ENCODE results near the gene CACNA1C.
"Not testable (repeated sequence)": the region's sequence is repeated elsewhere in the genome, so short reads cannot be mapped to it uniquely, and the experiment has no call there.

Gene CACNA1C

DNA sequence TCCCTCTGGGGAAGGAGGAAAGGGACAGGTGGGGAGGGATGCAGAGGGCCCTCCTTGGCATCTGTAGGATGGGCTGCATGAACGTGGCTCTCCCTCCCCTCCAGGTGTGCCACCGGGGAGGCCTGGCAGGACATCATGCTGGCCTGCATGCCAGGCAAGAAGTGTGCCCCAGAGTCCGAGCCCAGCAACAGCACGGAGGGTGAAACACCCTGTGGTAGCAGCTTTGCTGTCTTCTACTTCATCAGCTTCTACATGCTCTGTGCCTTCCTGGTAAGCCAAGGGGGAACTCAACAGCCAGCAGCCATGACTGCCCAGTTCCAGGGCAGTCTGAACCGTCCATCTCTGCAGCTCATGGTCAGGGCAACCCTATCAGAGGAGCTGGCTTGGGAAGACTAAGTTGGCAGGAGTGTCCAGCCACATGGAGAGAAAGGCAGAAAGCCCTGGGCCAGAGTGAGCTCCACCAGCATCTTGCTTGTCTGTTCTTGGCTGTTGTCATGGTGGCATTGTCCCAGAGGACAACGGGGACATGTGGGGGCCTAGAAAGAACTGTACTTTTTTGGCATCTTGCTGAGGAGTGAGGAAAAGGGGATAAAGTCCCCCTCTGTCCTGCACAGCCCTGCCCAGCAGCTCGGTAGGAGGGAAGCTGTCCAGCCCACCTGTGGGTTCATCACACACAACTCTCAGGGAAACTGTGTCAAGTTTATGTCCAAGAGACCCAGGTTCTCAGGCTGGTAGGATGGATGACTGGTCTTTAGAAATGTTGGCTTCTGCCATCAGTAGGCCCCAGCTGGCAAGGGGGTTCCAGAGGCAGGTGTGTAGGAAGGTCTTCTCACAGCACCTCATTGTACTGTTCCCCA lies 612.2 kb downstream of the CACNA1C start:
- DNase-seq: no peak

DNA sequence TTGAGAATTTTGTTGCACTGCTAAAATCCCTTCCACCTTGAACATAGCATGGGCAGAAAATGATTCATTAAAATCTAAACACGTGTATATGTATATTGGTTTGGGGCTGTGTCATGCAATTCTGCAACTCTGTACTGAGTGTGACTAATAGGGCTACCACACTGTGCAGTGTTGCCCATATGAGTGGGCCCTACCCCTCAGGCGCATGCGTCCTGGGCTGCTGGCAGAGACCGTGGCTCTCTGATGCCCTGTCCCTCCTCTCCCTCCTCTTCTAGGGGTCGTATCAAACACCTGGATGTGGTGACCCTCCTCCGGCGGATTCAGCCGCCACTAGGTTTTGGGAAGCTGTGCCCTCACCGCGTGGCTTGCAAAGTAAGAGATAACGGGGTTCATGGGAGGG lies 613.6 kb downstream of the CACNA1C start:
- no peak for DNase-seq

DNA sequence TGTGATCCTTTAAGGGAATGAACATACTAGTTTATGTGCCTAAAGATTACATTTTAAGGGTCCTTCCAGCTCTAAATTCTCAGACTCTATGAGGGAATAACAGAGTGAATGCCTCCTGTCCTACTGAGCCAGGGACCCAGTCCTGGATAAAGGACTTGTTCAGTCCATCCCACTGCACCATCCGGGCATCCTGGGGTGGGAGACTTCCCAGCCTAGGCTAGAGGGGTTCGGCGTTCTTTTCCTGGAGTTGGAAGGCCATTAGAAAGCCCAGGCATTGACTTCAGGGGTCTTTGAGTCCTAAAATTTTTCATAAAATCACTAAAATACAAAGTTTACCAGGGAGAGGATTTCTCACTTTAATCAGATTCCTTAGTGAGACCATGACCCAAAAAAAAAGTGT lies 614.1 kb downstream of the CACNA1C start:
- no peak for DNase-seq

DNA sequence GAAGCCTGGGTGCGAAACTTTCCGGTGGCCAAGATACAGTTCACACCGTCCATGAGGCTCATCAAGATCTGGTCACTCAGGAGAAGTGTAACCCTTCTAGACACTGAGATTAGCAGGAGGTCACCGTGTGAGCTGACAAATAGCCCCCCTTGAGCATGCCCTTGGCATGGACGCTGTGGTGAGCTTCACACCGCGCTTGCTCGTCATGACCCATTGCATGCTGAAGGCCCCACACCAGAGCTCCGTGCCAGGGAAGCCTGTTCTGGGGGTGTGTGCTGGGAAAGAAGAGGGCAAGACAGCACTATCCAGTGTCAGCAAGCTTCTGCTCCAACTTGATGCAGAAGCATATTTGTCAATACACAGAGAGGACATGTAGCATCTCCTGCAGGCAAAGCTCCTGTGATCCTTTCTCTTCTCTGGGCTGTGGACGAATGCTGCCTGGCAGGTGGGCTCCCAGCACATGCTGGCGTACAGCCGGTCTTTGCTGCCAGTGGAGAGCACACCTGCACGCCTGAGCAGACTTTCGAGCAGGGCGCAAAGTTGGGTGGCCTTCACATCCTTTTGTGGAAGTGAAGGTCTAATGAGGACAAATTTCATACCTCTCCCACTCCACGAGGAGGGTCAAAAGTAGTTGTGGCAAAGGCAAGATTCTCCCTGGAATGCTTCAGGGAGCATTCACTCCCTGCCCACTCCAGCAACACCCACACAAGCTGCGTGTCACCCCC lies 615.1 kb downstream of the CACNA1C start:
- no peak for DNase-seq

DNA sequence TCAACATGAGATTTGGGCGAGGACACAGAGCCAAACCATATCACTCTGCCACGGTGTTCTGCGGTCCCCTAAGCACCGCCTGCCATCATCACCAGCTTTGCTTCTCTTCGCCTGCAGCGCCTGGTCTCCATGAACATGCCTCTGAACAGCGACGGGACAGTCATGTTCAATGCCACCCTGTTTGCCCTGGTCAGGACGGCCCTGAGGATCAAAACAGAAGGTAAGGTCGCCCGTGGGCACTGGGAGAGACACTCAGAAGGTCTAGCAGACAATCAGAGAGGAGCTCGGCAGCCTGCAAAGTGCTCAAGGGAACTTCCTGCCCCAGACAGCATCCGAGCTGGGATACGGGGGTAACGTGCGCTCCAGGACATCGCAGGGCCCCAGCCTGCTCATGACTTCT lies 616.0 kb downstream of the CACNA1C start:
- no peak for DNase-seq

DNA sequence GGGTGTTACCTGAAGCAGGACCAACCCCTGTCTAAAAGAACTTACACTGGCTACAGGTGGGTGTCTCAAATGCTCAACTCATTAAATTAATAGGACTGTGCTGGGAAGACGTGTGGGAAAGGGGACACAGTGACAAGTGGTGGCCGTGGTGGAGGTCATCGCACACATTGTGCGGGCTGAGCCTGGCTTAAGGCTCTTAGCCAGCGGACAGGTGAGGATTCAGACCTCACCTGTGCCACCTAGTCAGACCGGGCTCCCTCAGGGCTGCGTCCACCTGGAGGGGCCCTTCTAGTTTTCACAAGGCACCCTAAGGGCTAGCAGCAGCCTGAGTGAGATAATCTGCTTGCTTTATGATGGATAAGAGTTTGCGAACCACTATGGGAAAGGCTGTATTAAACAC lies 616.8 kb downstream of the CACNA1C start:
- DNase-seq: no peak

DNA sequence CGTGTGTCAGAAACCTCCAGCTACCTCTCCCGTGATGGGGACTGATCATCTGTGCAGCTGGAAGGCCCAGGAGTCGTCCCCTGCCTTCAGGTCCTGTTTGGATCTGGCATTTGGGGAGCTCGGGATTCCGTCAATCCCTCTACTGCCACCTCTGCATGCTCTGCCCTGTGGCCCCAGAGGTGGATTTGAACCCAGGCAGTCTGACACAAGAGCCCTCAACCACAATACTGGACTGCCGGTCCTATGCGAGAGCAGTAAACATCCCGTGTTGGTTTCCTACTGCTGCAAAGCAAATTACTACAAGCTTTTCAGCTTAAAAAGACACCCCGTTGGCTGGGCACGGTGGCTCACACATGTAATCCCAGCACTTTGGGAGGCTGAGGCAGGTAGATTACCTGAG lies 620.1 kb downstream of the CACNA1C start:
- no peak for DNase-seq

DNA sequence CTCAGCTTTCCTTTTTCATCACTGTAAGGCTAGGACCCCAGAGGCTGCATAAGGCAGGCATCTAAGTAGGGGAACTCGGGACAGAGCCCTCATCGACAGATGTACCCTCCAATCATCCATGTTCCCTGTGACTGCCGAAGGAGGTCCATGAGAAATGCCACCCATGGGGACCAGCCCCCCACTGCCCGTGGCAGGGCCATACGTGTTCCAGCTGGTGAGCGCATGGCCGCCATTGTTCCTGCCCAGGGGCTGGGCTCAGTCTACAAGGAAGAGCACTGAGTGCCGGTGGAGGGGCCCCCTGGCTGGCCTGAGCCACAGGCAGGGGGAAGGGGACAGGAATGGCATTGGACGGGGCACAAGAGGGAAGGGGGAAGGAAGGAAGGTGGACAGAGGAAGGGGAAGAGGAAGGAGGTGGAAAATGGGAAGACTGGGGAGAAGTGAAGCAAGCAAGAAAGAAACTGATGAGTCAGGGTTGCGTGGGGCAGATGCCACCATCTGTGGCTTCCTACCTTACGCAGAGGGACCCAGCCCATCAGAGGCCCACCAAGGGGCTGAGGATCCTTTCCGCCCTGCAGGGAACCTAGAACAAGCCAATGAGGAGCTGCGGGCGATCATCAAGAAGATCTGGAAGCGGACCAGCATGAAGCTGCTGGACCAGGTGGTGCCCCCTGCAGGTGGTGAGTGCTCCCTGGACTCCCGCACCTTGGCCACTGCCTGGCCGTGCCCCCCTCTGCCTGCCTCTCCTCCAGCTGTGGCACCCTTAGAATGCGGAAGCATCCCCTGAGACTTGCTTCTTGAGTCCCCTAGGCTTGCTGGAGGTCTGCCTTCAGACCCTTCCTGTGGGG lies 621.4 kb downstream of the CACNA1C start:
- no peak for DNase-seq

DNA sequence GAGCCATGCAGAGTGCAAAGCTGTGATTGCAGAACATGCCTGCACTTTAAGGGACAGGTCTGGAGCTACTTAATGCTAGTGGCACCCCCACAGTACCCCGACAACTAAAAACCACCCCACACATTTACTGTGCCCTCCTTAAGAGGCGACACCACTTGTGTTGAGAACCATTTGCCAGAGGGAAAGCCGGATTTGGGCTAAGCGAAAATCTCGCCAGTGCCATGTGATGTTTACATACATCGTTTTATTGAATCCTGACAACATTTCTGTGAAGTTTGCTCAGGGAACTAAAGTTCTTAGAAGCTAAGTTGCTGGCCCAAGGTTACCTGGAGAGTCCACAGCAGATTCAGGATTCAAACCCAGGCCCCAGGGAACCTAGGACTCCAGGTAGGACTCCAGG lies 623.0 kb downstream of the CACNA1C start:
- no peak for DNase-seq

DNA sequence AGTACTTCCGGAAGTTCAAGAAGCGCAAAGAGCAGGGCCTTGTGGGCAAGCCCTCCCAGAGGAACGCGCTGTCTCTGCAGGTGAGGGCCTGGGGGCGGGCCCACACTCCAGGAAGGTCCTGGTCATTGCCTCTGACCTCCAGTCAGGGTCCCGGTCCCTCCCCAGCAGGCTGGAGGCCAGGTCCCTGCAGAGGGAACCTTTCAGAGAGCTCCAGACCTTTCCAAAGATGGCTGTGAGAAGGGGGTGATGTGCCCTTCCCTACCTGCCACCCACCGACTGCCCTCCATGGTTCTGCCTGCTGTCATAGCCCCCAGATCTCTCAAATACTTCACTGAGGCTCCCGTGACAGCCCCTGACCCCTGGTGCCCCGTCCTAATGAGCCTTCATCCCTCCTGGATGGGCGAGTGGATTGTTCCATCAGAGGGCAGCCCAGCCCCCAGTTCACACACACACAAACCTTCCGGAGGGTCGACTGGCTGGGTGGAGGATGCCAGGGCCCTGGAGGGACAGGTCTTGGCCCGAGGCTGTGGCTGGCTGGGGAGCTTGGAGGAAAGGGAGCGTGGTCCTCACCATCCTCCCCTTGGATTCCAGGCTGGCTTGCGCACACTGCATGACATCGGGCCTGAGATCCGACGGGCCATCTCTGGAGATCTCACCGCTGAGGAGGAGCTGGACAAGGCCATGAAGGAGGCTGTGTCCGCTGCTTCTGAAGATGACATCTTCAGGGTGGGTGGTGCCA lies 624.5 kb downstream of the CACNA1C start:
- no peak for DNase-seq

DNA sequence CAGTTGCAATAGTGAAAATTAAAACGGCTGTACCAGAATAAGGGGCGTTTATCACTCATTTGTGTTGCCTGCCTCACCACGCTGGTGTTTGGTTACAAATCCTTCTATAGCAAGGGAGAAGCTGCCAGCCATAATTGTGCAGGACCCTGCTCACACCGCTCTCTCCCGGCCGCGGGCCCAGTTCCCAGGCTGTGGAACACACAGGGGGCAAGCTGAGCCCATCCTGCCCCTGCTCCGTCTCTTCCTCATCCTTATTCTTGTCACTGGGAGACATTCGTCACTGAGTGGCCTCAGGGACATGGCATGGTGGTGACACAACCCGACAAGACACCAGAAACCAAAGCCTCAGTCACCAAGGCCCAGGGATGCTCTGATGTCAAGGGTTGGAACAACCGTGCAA lies 625.6 kb downstream of the CACNA1C start:
- no peak for DNase-seq

DNA sequence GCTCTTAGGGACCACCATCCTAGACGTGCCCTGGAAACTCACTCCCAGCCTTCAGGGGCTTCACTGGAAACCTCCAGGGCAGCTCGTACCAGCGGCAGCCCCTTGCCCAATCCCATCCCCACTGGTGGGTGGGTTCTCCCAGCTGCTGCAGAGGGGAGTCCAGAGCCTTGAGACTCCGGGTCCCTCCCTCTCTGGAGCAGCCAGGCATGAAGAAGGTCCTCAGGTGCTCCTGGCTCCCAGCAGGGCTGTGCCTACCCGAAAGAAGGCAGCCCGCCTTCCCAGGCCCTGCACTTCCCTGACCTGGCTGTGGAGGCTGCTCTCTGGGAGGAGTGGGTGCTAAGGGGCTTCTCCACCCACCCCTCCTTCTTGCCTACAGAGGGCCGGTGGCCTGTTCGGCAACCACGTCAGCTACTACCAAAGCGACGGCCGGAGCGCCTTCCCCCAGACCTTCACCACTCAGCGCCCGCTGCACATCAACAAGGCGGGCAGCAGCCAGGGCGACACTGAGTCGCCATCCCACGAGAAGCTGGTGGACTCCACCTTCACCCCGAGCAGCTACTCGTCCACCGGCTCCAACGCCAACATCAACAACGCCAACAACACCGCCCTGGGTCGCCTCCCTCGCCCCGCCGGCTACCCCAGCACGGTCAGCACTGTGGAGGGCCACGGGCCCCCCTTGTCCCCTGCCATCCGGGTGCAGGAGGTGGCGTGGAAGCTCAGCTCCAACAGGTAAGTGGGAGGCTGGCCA lies 626.5 kb downstream of the CACNA1C start:
- no peak for DNase-seq

DNA sequence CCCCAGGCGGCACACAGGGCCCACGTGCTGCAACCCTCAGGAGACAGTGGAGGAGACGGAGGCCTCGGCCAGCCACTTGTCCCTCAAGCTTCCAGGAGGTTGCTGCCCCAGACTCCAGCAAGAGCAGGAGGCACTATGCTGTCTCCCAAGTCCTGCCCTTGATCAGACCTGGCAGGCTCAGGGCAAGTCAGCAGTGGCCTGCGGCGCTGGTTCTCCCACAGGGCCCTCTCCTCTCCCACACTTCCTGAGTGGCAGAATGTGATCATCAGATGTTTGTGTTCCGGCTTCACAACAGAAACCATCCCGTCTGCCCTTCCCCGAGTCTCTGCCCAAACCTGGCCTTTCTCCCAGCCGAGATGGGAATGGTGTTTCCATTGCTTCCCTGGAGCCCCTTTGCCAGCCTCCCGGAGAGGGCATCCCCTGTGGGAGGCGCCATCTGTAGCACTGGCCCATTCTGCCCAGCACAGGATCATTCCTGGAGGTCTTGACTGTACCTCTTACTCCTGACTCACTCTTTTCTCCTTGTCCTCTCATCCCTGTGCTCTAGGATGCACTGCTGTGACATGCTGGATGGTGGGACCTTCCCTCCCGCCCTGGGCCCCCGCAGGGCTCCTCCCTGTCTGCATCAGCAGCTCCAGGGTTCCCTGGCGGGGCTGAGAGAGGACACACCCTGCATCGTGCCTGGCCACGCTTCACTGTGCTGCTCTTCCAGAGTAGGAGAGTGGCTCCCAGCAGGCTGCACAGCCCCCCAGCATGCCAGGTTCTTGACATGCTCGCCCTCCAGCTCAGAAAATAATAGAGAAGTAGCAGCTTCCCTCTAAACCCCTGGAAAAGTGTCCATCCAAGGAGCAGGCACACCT lies 627.3 kb downstream of the CACNA1C start:
- no peak for DNase-seq

DNA sequence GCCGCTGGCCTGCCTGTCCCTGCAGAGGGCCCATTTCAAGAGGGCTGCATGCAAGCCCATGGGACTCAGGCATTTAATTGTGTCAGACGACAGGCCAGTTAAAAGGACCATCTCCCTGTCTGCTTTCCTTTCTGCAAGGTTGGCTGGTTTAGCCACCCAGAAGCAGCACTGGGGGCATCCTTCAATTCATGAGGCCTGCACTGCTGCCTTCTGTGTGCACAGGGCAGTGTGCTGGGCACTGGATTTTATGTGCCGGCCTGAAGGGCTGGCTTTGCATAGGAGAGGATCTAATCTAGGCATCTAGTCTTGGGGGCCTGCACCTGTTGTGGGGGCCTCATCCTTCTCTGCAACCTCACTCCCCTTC lies 627.9 kb downstream of the CACNA1C start:
- no peak for DNase-seq

DNA sequence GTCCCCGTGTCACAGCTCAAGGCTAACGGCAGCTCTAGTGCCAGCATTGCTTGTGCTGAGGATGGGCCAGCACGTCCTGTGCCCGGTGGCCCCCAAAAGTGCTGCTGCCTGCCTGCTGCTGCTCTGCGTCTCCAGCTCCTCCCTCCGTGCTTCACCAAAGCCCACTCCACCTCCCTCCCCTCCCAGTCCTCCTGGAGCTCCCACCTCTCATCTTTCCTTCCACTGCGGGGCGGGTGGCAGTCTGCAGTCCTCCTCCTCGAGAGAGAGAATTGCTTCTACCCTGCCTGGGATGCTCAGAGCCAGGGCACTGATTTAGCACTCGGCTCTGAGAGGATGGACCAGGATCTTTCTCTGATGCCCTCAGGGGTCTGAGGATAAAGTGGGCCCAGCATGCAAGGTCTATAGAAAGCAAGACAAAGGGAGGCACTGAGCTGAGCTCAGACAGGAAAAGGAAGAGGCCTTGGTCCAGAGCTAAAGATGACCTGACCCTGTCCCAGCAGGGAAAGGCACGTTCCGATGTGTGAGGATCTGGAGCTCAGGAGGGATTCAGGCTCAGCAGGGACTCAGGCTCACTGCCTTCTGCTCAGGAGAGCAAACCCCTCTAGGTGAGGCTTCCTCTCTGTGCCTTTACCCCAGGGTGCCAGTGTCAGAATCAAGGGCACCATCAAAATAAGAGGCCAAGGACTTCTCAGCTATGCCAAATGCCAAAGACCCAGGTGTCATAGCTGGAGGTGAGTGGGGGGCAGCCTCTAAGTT lies 628.8 kb downstream of the CACNA1C start:
- DNase-seq: no peak

DNA sequence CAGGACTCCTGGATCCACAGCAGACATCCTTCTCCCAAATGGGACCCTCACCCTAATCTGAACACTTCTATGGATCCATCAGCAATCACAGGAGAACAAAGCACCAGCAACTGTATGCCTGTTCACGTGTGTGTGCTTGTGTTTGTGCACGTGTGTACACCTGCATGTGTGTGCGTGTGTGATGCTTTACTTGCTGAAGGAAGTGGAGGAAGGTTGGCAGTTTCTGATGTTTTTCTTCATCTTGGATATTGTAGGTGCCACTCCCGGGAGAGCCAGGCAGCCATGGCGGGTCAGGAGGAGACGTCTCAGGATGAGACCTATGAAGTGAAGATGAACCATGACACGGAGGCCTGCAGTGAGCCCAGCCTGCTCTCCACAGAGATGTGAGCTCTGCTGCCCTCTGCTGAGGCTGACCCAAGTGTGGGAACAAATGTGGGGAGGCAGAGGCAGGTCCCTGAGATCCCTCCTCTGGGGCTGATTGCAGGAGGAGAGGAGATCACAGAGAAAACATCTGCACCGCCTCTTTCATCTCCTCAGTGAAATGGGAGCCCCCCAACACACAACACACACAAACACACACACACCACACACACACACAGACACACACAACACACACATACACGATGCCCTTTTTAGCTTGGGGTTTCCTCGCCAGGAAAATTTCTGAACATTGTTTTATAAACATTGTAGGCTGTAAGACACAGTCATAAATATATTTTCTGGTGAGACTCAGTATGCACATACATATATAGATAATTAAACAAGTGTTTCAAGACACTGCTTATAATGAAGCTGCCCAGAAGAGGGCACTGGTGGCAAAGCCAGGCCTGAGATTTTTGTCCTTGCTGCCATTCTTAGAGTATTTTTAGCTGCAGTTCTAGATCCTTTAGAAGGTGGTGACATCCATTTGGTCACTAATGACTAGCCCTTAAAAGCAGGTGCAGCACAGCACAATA lies 629.8 kb downstream of the CACNA1C start:
- DNase-seq: peak; percentile 75

DNA sequence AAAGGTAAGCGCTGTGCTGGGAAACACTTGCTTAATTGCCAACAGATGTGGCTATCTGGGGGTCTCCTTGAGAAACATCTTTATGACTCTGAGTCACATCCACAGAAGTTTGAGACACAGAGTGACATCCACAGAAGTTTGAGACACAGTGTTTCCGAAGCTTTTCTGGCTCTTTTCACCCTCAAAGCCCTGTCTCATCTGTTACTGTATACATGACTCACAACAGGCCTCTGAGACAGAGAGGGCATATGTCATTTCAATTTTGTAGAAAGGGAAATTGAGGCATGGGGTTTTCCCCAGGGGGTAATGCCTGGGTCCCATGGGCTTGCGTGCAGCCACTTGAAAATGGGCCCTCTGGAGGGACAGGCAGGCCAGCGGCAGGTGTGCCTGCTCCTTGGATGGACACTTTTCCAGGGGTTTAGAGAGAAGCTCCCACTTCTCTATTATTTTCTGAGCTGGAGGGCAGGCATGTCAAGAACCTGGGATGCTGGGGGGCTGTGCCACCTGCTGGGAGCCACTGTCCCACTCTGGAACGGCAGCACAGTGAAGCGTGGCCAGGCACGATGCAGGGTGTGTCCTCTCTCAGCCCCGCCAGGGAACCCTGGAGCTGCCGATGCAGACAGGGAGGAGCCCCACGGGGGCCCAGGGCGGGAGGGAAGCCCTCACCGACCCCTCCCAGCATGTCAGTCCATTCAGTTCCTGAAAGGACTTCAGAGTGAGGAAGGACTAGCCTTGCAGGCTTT lies 630.7 kb downstream of the CACNA1C start:
- no peak for DNase-seq

DNA sequence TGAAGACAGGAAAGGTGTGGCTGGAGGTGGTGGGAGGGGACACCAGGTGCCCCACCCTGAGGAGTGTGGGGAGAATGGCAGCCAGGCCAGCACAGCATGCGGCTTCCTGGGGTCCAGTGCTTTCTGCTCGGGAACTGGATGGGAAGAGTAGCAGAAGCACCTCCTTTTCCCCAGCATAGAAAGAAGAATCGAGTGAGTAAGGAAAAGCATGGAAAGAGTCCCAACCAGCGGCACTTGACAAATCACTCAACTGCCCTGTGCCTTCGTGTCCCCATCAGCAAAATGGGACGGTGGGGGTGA lies 631.2 kb downstream of the CACNA1C start:
- not testable (repeated sequence) for DNase-seq
